ENCODE results near the gene C1orf21.

DNA sequence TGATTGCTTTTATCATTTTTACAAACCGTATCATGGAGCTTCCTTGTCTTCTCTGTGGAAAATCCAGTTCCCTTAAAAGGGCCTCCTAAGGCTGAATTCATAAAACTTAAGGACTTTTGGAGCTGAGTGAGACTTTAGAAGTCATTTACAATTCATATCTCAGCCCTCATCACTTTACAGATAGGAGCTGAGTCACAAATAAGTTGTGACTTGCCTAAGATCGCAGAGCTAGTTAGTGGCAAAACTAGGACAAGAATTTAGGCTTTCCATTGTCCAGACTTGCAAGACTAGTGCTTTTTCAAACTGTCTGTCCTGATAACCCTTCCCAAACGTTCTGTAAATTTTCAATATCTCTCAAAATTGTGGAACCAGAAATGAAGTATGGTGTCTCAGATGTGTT, 37.3 kb downstream of the C1orf21 start:
- TF ChIP-seq EZH2 (IDR thresholded peaks at IDR 0.05), result no peak
- TF ChIP-seq POLR2AphosphoS5 (IDR thresholded peaks at IDR 0.05; ENCODE audit: borderline replicate concordance, low read depth, low read length), result no peak
- TF ChIP-seq FOXP2 (optimal IDR thresholded peaks at IDR 0.05; ENCODE audit: control extremely low read depth, extremely low read length, insufficient read depth), result no peak
